GM12892 (cell line): ENCODE results near the gene CRLF2.

Experiments used
- POLR2A ChIP-seq: IDR thresholded peaks from 2 replicates; pipeline ENCODE4 v1.6.1; 2011; ENCODE audit warnings: low read depth, low read length, control low read depth
- POLR2AphosphoS5 ChIP-seq: IDR thresholded peaks from 2 replicates; pipeline ENCODE4 v1.6.1; 2011; ENCODE audit warnings: low read depth, low read length, control low read depth
- TAF1 ChIP-seq: IDR thresholded peaks from 2 replicates; pipeline ENCODE4 v1.6.1; 2011; ENCODE audit warnings: low read depth, mild to moderate bottlenecking, control low read depth, low read length, borderline replicate concordance

DNA sequence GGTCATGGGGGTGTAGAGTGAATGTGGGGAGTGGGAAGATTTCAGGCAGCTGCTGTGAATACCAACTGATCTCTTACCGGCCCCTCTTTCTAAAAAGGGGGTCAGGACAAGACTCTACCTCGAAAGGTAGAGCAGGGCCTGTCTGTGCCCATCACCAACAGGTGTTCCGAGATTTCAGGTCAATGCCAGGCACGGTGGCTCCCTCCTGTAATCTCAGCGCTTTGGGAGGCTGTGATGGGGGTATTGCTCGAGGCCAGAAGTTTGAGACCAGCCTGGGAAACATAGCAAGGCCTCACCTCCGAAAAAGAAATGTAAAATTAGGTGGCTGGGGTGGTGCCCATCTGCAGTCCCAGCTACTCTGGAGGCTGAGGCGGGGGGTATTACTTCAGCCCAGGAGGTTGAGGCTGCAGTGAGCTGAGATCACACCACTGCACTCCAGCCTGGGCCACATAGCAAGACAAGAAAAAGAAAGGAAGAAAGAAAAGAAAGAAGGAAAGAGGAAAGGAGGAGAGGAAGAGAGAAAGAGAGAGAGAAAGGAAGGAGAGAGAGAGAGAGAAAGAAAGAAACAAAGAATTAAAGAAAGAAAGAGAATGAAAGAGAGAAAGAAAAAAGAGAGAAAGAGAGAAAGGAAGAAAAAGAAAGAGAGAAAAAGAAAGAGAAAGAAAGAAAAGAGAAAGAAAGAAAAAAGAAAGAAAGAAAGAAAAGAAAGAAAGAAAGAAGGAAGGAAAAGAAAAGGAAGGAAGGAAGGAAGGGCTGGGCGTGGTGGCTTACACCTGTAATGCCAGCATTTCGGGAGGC is 50.1 kb downstream of the CRLF2 start:
- TF ChIP-seq POLR2A (no peak), POLR2AphosphoS5 (no peak), TAF1 (no peak)
